T-cell (primary cell): ENCODE data around the gene PYGL. TPM values are rescaled to one million over a fixed set of nuclear protein-coding genes. Genes with fewer than 3 reads are reported as not detected.
"Not testable (repeated sequence)": the region's sequence is repeated elsewhere in the genome, so short reads cannot be mapped to it uniquely, and the experiment has no call there.

Experiments
- ATAC-seq, 4 experiments: fragments of 200-7000 bp in 3 of 4; fragments of 150-1000 bp in 1 of 4; cut with Tn5 transposase; replicated peaks in 1 of 4; 1 replicate in 3 of 4; 2 replicates in 1 of 4; pipeline ENCODE4 v1.10.0; 2021; ENCODE audit warnings: moderate library complexity in 3 of 4, mild to moderate bottlenecking in 2 of 4, moderate number of reproducible peaks in 1 of 4
- CTCF ChIA-PET, 2 donors: fragments of 300-600 bp; sonication (Branson Sonifier 250); formaldehyde crosslinking; loops; one replicate each; lab custom pipeline; 2022; ENCODE audit warnings: antibody characterized with exemption in 2 of 2; lab: Charles Lee
- POLR2A ChIA-PET, 2 donors: fragments of 300-600 bp; sonication (Branson Sonifier 250); formaldehyde crosslinking; loops; one replicate each; lab custom pipeline; 2022; ENCODE audit warnings: antibody characterized with exemption in 2 of 2; lab: Charles Lee
- DNase-seq, 35 experiments: peaks; one replicate each; pipeline versions ENCODE4 v3.0.0 to v3.0.0-alpha.2; 2013 to 2023
- H3K27ac ChIP-seq: one replicate; pipeline ENCODE4 v1.5.1; 2013; ENCODE audit warnings: low read length
- H3K27me3 ChIP-seq, 2 experiments: replicated peaks in 1 of 2; 1 replicate in 1 of 2; 2 replicates in 1 of 2; pipeline versions ENCODE4 v1.6.1 to v1.7.0; 2013; ENCODE audit warnings: low read length in 1 of 2, mixed read lengths in 1 of 2; ENCODE audit not compliant: control insufficient read depth in 2 of 2, insufficient read depth in 2 of 2; ENCODE audit errors: extremely low read depth in 1 of 2
- H3K36me3 ChIP-seq, 2 donors: 1 replicate in 1 of 2; 2 replicates in 1 of 2; pipeline versions ENCODE4 v1.6.1 to v1.7.0; 2013; ENCODE audit warnings: low read length in 1 of 2; ENCODE audit not compliant: control insufficient read depth in 2 of 2, insufficient read depth in 1 of 2; ENCODE audit errors: extremely low read depth in 1 of 2
- H3K4me1 ChIP-seq, 2 experiments: 1 replicate in 1 of 2; 2 replicates in 1 of 2; pipeline versions ENCODE4 v1.6.1 to v1.7.0; 2013; ENCODE audit warnings: low read length in 2 of 2, mixed read lengths in 1 of 2; ENCODE audit not compliant: insufficient read depth in 2 of 2, control insufficient read depth in 1 of 2; ENCODE audit errors: extremely low read depth in 1 of 2
- H3K4me3 ChIP-seq, 2 donors: 1 replicate in 1 of 2; 2 replicates in 1 of 2; pipeline versions ENCODE4 v1.5.1 to v1.7.0; 2013; ENCODE audit warnings: mild to moderate bottlenecking in 2 of 2, low read length in 1 of 2, moderate library complexity in 1 of 2; ENCODE audit not compliant: control insufficient read depth in 1 of 2; ENCODE audit errors: extremely low read depth in 1 of 2
- H3K9me3 ChIP-seq: 2 replicates; pipeline ENCODE4 v1.7.0; 2013
- H3K27ac Mint-ChIP-seq, 2 donors: one replicate each; pipeline ENCODE4 v1.8.0; 2020 to 2021; ENCODE audit warnings: mild to moderate bottlenecking in 2 of 2, mixed read lengths in 2 of 2
- H3K27me3 Mint-ChIP-seq, 2 donors: one replicate each; pipeline ENCODE4 v1.8.0; 2021 to 2022; ENCODE audit warnings: mixed read lengths in 2 of 2
- H3K36me3 Mint-ChIP-seq: one replicate; pipeline ENCODE4 v1.8.0; 2021; ENCODE audit warnings: mixed read lengths
- H3K4me1 Mint-ChIP-seq, 3 donors: one replicate each; pipeline ENCODE4 v1.8.0; 2020 to 2022; ENCODE audit warnings: mixed read lengths in 3 of 3, mild to moderate bottlenecking in 1 of 3
- H3K4me3 Mint-ChIP-seq, 3 donors: one replicate each; pipeline ENCODE4 v1.8.0; 2020 to 2022; ENCODE audit warnings: mild to moderate bottlenecking in 3 of 3, mixed read lengths in 3 of 3, moderate library complexity in 3 of 3
- H3K9me3 Mint-ChIP-seq, 3 donors: one replicate each; pipeline ENCODE4 v1.8.0; 2020 to 2022; ENCODE audit warnings: mixed read lengths in 3 of 3
- WGBS: methylation state at CpG from one replicate; pipeline ENCODE4 v1.1.5; 2013; ENCODE audit warnings: missing lambda C conversion rate; ENCODE audit not compliant: insufficient coverage; 5-methylcytosine and 5-hydroxymethylcytosine counted together
- total RNA-seq, 35 experiments: library from RNA in 6 of 35; stranded (reverse) in 6 of 35; fragments of 120-200 nt in 1 of 35; gene quantifications; one replicate each; pipeline versions ENCODE4 v1.2.1 to v1.2.4 and lab custom pipeline; 2013 to 2026

Gene PYGL
- total RNA-seq, 5 donors from 2014 or later (not counting 1 experiment from before 2014, with no cell fraction given) = 0.44 to 0.90 (median 0.65) TPM

DNA sequence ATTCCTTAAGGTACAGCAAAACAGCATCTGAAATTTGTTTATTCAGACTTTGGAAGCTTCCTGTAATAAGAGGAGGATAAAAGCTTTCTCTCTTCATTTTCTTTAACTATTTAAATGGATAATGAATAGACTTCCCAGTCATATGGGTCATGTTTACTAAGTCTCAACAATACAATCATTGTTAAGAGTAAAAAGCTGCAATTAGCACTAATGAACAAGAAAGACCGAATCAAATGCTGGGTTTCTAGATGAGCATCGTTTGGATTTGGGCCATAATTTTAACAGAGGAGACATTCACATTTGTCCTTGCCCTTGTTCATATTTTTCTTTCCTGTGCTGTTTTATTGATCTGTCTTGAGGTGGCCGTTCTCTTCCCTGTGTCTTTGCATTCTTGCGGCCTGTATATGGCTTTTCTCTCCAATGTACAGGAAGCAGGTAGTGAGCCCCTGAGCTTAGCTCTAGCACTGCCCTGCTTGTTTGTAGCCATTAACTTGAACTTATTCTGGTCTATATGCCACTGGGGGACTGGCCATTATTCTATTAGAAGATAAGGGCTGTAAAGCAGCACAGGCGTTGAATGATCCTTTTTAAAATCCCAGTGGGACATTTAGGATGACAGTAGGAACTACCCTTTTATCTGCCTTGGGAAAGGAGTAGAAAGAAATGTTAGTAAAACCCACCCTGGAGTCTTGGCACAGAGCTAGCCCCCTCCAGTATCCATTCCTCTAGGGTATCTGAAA, 37.8 kb downstream of the PYGL start:
- no peak overlapping the region for H3K27ac Mint-ChIP-seq
- ChIA-PET POLR2A (no interaction called here), CTCF (no interaction called here)
- WGBS = 100% methylated on average over 2 of the region's 5 CpGs
- H3K4me1 Mint-ChIP-seq = no peaks in the 10 kb centered on the region
- H3K4me3 ChIP-seq = no peak overlapping the region
- no peak overlapping the region for H3K4me3 Mint-ChIP-seq
- H3K4me1 ChIP-seq = no peaks in the 10 kb centered on the region
- DNase-seq = no peak
- H3K36me3 Mint-ChIP-seq = peaks cover 3% of the 10 kb centered on the region
- H3K36me3 ChIP-seq = no peaks in the 10 kb centered on the region
- no peak for ATAC-seq
- peaks cover 0 to 8% of the 10 kb centered on the region in 2 experiments for H3K27me3 ChIP-seq
- peaks cover 9 to 14% of the 10 kb centered on the region in 2 donors for H3K27me3 Mint-ChIP-seq
- peaks cover 0 to 7% (median 3%) of the 10 kb centered on the region in 3 donors for H3K9me3 Mint-ChIP-seq
- no peak overlapping the region for H3K27ac ChIP-seq
- no peaks in the 10 kb centered on the region for H3K9me3 ChIP-seq

DNA sequence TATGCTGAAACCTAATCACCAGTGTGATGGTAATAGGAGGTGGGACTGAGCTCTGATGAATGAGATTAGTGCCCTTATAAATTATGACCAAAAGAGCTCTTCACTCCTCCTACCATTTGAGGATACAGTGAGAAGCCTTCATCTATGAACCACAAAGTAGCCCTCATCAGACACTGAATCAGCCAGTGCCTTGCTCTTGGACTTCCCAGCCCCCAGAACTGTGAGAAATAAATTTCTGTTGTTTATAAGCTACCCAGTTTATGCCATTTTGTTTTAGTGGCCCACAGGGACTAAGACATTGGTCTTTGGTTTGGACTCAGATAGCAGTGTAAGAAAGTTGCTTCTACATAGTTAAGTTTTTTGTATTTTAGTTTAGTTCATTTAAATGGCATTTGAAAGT, 39.6 kb downstream of the PYGL start:
- Mint-ChIP-seq H3K4me3 (no peak overlapping the region), H3K27ac (no peak overlapping the region), H3K27me3 (peaks cover 3 to 9% of the 10 kb centered on the region in 2 donors), H3K36me3 (peaks cover 3% of the 10 kb centered on the region), H3K4me1 (no peaks in the 10 kb centered on the region), H3K9me3 (peaks cover 0 to 7% (median 3%) of the 10 kb centered on the region in 3 donors)
- no peak for DNase-seq
- H3K4me1 ChIP-seq = no peaks in the 10 kb centered on the region
- no peaks in the 10 kb centered on the region for H3K36me3 ChIP-seq
- ATAC-seq = no peak
- no peaks in the 10 kb centered on the region for H3K9me3 ChIP-seq
- POLR2A ChIA-PET = interaction anchor here in 1 of 2 donors (0.7 kb wide), 1 partner anchor 1405 kb away, joined by 4 read pairs; no protein-coding TSS in a partner anchor
- H3K27me3 ChIP-seq = peaks cover 0 to 2% of the 10 kb centered on the region in 2 experiments
- no peak overlapping the region for H3K27ac ChIP-seq
- H3K4me3 ChIP-seq = no peak overlapping the region
- CTCF ChIA-PET = interaction anchor here in 1 of 2 donors (1.0 kb wide), 1 partner anchor 11 kb away, joined by 3 read pairs; no protein-coding TSS in a partner anchor

DNA sequence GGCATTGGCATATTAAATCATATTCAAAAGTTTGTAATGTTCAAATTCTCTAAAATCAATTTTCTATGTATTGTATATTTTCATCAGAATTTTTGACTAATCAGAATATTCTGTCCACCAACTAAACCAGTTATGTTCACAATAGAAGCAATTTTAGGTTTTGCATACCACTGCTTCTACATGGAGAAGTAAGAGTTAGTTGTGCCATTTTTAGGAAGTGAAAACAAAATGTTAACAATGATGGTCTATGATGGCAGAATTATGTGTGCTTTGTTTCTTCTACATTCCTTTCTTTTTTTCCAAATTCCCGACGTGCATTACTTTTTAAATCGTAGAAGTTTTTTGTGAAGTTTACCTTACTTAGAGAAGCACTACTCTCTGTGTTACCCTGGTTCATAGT, 42.9 kb downstream of the PYGL start:
- ChIA-PET CTCF (no interaction called here), POLR2A (no interaction called here)
- H3K4me3 Mint-ChIP-seq = no peak overlapping the region
- no peaks in the 10 kb centered on the region for H3K4me1 ChIP-seq
- no peak overlapping the region for H3K27ac ChIP-seq
- H3K36me3 Mint-ChIP-seq = peaks cover 3% of the 10 kb centered on the region
- no peak overlapping the region for H3K4me3 ChIP-seq
- DNase-seq = no peak
- no peaks in the 10 kb centered on the region for H3K36me3 ChIP-seq
- peaks cover 12 to 14% of the 10 kb centered on the region in 2 donors for H3K27me3 Mint-ChIP-seq
- no CpG with 5 or more reads among the region's 3 CpGs for WGBS
- H3K4me1 Mint-ChIP-seq = no peaks in the 10 kb centered on the region
- no peaks in the 10 kb centered on the region for H3K9me3 ChIP-seq
- no peaks in the 10 kb centered on the region for H3K27me3 ChIP-seq
- peaks cover 0 to 7% (median 3%) of the 10 kb centered on the region in 3 donors for H3K9me3 Mint-ChIP-seq
- ATAC-seq = no peak
- H3K27ac Mint-ChIP-seq = no peak overlapping the region

DNA sequence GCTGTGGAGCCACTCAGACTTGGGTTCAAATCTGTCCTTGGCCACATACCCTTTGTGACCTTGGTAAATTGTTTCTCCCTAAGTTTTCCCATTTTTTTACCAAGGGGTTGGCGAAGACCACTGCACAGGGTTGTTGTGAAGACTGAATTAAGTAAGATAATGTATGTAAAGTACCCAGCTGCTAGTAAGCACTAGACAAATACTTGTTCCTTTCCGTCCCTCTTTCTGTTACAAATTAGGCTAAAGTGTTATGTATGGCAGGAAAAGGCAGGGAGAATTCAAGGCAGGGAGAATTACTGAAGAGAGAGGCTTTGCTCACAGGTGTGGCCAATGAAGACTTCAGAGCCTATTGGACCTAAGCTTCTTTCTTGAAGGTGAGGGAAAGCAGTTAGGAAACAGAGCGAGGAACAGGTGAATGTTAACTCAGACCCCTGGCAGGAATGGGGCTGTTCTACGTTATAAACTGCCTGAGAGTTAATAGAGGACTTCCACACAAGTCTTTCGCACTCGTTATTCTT, 46.6 kb downstream of the PYGL start:
- Mint-ChIP-seq H3K4me3 (no peak overlapping the region), H3K27ac (no peak overlapping the region), H3K4me1 (no peaks in the 10 kb centered on the region), H3K9me3 (no peaks in the 10 kb centered on the region), H3K27me3 (peaks cover 14 to 25% of the 10 kb centered on the region in 2 donors), H3K36me3 (no peaks in the 10 kb centered on the region)
- DNase-seq (no peak), ATAC-seq (no peak)
- H3K9me3 ChIP-seq = no peaks in the 10 kb centered on the region
- no peak overlapping the region for H3K4me3 ChIP-seq
- WGBS = 100% methylated on average over 1 of the region's 6 CpGs
- no peaks in the 10 kb centered on the region for H3K36me3 ChIP-seq
- ChIA-PET POLR2A (no interaction called here), CTCF (interaction anchor here (0.7 to 1.1 kb wide), 2 partner anchors 13 to 20 kb away, joined by 5 to 6 read pairs; no protein-coding TSS in a partner anchor)
- no peaks in the 10 kb centered on the region for H3K4me1 ChIP-seq
- H3K27ac ChIP-seq = no peak overlapping the region
- no peaks in the 10 kb centered on the region for H3K27me3 ChIP-seq

DNA sequence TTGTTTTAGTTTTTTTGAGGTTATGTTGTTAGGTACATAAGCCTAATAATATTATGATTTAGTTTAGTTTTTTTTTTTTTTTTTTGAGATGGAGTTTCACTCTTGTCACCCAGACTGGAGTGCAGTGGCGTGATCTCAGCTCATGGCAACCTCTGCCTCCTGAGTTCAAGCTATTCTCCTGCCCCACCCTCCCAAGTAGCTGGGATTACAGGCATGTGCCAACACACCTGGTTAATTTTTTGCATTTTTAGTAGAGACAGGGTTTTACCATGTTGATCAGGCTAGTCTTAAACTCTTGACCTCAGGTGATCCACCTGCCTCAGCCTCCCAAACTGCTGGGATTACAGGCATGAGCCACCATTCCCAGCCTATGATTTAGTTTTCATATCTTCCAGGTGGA, 47.3 kb downstream of the PYGL start:
- CTCF ChIA-PET = interaction anchor here (0.7 to 1.1 kb wide), 2 partner anchors 12 to 21 kb away, joined by 5 to 6 read pairs; no protein-coding TSS in a partner anchor

DNA sequence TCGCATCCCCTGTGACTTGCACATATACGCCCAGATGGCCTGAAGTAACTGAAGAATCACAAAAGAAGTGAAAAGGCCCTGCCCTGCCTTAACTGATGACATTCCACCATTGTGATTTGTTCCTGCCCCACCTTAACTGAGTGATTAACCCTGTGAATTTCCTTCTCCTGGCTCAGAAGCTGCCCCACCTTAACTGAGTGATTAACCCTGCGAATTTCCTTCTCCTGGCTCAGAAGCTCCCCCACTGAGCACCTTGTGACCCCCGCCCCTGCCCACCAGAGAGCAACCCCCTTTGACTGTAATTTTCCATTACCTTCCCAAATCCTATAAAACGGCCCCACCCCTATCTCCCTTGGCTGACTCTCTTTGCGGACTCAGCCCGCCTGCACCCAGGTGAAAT, 47.9 kb downstream of the PYGL start:
- H3K9me3 Mint-ChIP-seq, ATAC-seq, POLR2A ChIA-PET, DNase-seq, H3K4me3 Mint-ChIP-seq, H3K9me3 ChIP-seq, H3K36me3 ChIP-seq, H3K27me3 ChIP-seq, H3K27ac ChIP-seq, H3K4me1 Mint-ChIP-seq, H3K27ac Mint-ChIP-seq, CTCF ChIA-PET, H3K4me3 ChIP-seq, H3K36me3 Mint-ChIP-seq, H3K4me1 ChIP-seq: not testable (repeated sequence)
- no CpG with 5 or more reads among the region's 7 CpGs for WGBS
- peaks cover 14 to 28% of the 10 kb centered on the region in 2 donors for H3K27me3 Mint-ChIP-seq

More for the DNA sequence above, 47.3 kb downstream of the PYGL start:
- H3K9me3 Mint-ChIP-seq, H3K27ac ChIP-seq, H3K36me3 Mint-ChIP-seq, ATAC-seq, DNase-seq, H3K9me3 ChIP-seq, POLR2A ChIA-PET, H3K4me1 Mint-ChIP-seq, H3K27me3 ChIP-seq, H3K4me3 Mint-ChIP-seq, H3K4me3 ChIP-seq, H3K27ac Mint-ChIP-seq, H3K36me3 ChIP-seq, H3K4me1 ChIP-seq: not testable (repeated sequence)
- whole genome bisulfite sequencing = no CpG with 5 or more reads among the region's 1 CpG
- peaks cover 14 to 25% of the 10 kb centered on the region in 2 donors for H3K27me3 Mint-ChIP-seq
